Fibroblast of pulmonary artery (primary cell): ENCODE measurements around the gene OTUB2.

Experiments
- DNase-seq: peaks from one replicate; pipeline ENCODE4 v3.0.0-alpha.2; 2010; ENCODE audit warnings: low read depth
- H3K4me3 ChIP-seq: replicated peaks from 2 replicates; pipeline ENCODE4 v1.5.1; 2011; ENCODE audit warnings: low read depth, mild to moderate bottlenecking, control low read depth, low read length, moderate library complexity
- CTCF ChIP-seq: IDR thresholded peaks from 2 replicates; pipeline ENCODE4 v1.5.1; 2011; ENCODE audit warnings: mild to moderate bottlenecking, control low read depth, low read length, inconsistent platforms; ENCODE audit errors: missing control alignments

OTUB2 gene

GRCh38 chr14:93996130-93996695, 29.9 kb upstream of the OTUB2 start:
- no peak overlapping the region for H3K4me3 ChIP-seq
- no peak for TF ChIP-seq CTCF
- no peak for DNase-seq

DNA sequence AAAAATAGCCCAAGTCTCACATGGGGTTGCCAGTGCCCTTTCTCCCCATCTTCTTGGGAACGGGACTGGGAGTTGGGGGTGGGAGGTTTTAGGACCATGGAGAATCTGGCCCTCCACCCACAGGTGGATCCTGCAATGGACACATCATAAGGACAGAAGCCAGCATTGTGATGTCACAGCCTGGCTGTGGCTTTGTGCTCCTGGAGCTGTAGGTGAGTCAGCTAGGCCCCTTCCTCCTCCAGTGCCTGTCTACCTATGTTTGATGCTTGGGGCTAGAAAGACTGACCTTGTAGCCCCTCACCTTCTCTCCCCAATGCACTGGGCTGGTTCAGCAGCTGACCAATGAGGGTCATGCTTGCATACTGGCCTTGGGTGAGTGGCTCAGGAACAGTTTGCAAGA, 29.1 kb upstream of the OTUB2 start, which contains the start of gene CCDC197:
CCDC197 (plus strand) TSS at position 220 of the 400 bp plus-strand sequence. CDS start 831 bp downstream, outside the sequence.
- no peak within 1 kb of the TSS for H3K4me3 ChIP-seq
- DNase-seq, result no peak
- TF ChIP-seq CTCF, result no peak

DNA sequence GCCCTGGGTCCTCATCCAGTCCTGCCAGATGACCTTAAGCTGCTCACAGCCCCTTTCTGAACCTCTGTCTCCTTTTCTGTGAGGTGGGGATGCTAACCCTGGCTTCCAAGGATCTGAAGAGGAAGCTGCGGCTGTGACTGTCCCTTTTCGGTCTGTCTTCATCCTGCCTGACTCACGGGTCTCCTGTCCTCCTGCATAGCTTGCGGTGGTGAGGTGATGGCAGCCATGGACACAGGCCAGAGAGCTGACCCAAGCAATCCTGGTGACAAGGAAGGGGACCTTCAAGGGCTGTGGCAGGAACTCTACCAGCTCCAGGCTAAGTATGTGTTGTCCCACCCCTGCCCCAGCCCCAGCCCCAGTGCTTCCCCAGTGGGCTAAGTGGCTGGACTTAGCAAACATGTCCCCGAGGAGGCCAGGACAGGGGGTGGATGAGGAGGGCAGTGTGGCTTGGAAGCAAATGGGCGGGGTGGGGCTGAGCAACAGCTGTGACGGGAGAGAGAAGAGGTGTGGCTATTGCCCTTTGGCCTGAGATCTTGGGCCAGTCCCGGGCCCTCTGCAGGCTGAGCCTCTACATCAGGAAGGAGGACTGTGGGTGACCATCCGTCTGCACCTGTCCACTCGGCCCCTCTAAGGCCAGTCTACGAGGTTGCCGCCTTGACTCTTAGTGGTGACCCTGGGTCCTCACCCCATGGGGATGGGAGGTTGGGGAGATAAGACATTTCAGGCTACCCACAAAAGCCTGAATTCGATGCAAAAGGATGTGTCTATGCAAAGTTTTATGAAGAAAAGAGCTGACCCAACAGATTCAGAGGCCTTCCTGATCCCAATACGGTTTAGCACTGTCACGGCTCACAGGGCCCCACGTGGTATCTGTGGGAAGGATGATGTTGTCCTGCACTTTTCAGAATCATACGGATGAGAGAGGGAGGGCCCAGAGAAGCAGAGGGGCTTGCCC, 27.9 kb upstream of the OTUB2 start:
- no peak overlapping the region for H3K4me3 ChIP-seq
- no peak for DNase-seq
- TF ChIP-seq CTCF, result no peak

DNA sequence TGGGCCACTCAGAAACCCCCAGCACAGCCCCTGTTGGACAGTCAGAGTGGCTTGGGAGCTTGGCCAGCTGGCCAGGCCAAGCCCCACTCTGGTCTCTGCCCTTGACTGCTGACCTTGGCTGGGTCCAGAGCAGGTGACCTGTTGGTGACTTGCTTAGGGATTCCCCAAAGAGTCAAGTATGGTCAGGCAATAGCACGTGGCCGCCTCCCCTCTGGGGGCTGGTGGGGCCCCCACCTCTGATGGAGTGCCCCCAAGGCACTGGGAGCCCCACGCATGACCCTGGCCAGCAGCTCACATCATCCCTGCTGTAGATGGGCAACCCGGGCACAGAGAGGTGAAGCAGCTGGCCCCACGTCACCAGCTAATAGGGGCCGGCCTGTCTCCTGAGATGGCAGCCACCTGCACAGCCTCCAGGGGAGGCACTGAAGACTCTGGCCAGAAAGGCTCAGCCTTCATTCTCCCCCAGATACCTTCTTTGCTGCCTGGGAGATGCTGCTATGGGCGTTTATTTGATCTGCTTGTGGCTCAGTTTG, 27.2 kb upstream of the OTUB2 start:
- no peak for TF ChIP-seq CTCF
- no peak overlapping the region for H3K4me3 ChIP-seq
- no peak for DNase-seq

DNA sequence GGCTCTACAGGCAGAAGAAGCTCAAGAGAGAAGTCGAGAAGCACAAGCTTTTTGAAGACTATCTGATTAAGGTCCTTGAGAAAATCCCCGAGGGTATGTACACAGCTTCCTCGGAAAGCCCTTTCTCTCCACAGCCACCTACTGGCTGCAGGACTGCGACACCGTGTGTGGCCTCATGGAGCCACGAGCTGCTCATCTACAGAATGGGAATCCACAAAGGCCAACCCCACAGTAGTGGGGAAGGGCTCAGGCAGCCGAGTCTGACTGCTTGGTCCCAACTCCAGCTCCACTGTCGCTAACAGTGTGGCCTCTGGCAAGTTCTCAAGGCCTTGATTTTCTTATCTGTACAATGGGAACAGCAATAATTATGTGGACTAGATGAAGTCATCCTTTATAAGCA, 26.6 kb upstream of the OTUB2 start:
- H3K4me3 ChIP-seq, result no peak overlapping the region
- DNase-seq, result no peak
- TF ChIP-seq CTCF, result no peak

- no peak for TF ChIP-seq CTCF
- DNase-seq, result no peak
- H3K4me3 ChIP-seq, result no peak overlapping the region
Measured at GRCh38 chr14:94000267-94000666, 25.9 kb upstream of the OTUB2 start.
